ENCODE measurements around the gene CTNNA3. TPM values are rescaled to one million over a fixed set of nuclear protein-coding genes. Genes with fewer than 3 reads are reported as not detected.

Gene CTNNA3
- total RNA-seq, 4 donors from 2014 or later, result 0.68 to 75.2 (median 1.4) TPM

GRCh38 chr10:66242885-66243284, 1453.1 kb downstream of the CTNNA3 start:
- Histone ChIP-seq H3K27ac (no peak overlapping the region), H3K27me3 (no peaks in the 10 kb centered on the region), H3K4me3 (no peak overlapping the region), H3K4me1 (no peaks in the 10 kb centered on the region), H3K9me3 (no peaks in the 10 kb centered on the region), H3K36me3 (no peaks in the 10 kb centered on the region)
- WGBS, 2 donors (ENCODE audit: low coverage in 1 of 2), result 60 to 87% methylated on average over 1 of the region's 1 CpG
- intact Hi-C loops (cut with DNase I; ENCODE audit: low total_unique reads), result no loop called here
- in situ Hi-C loops (cut with MboI; ENCODE audit: low pct_ligation_motif_present in 1 of 4, low pct_unique_long_range_greater_than_20kb in 1 of 4, low sequenced_read_pairs in 3 of 4), result no loop called here
- no peak for DNase-seq
- TF ChIP-seq POLR2AphosphoS5 (IDR thresholded peaks at IDR 0.05) (no peak), POLR2A (IDR thresholded peaks at IDR 0.05) (no peak)

DNA sequence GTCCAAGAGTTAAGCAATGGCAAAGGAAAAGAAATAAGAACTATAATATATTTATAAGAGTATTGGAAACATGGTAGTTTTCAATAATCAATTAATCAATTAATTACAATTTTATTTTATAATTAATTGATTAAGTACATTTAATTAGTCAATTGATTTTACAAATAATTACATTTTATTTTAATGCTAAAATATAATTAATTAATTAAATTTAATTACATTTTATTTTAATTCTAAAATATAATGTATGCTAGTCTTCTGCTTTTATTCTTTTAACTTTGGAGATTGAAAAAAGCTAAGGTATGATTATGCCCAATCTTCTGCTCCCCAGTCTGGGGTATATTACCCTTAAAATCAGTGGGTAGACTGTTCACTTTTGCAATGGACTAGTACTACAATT, 1456.9 kb downstream of the CTNNA3 start:
- Histone ChIP-seq H3K36me3 (no peaks in the 10 kb centered on the region), H3K4me1 (no peaks in the 10 kb centered on the region), H3K27ac (no peak overlapping the region), H3K27me3 (no peaks in the 10 kb centered on the region), H3K4me3 (no peak overlapping the region), H3K9me3 (no peaks in the 10 kb centered on the region)
- DNase-seq, result no peak
- in situ Hi-C loops (cut with MboI; ENCODE audit: low pct_ligation_motif_present in 1 of 4, low pct_unique_long_range_greater_than_20kb in 1 of 4, low sequenced_read_pairs in 3 of 4) (no loop called here), intact Hi-C loops (cut with DNase I; ENCODE audit: low total_unique reads) (no loop called here)
- TF ChIP-seq, protein P1, sequence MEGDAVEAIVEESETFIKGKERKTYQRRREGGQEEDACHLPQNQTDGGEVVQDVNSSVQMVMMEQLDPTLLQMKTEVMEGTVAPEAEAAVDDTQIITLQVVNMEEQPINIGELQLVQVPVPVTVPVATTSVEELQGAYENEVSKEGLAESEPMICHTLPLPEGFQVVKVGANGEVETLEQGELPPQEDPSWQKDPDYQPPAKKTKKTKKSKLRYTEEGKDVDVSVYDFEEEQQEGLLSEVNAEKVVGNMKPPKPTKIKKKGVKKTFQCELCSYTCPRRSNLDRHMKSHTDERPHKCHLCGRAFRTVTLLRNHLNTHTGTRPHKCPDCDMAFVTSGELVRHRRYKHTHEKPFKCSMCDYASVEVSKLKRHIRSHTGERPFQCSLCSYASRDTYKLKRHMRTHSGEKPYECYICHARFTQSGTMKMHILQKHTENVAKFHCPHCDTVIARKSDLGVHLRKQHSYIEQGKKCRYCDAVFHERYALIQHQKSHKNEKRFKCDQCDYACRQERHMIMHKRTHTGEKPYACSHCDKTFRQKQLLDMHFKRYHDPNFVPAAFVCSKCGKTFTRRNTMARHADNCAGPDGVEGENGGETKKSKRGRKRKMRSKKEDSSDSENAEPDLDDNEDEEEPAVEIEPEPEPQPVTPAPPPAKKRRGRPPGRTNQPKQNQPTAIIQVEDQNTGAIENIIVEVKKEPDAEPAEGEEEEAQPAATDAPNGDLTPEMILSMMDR (IDR thresholded peaks at IDR 0.05), result no peak
- TF ChIP-seq EP300 (IDR thresholded peaks at IDR 0.05; ENCODE audit: low read depth) (no peak), POLR2AphosphoS5 (IDR thresholded peaks at IDR 0.05) (no peak), POLR2A (IDR thresholded peaks at IDR 0.05) (no peak)

GRCh38 chr10:66238343-66238742, 1457.7 kb downstream of the CTNNA3 start:
- H3K4me1 ChIP-seq, result no peaks in the 10 kb centered on the region
- intact Hi-C loops (cut with DNase I; ENCODE audit: low total_unique reads) (no loop called here), in situ Hi-C loops (cut with MboI; ENCODE audit: low pct_ligation_motif_present in 1 of 4, low pct_unique_long_range_greater_than_20kb in 1 of 4, low sequenced_read_pairs in 3 of 4) (no loop called here)
- H3K36me3 ChIP-seq, result no peaks in the 10 kb centered on the region
- no peaks in the 10 kb centered on the region for H3K9me3 ChIP-seq
- DNase-seq, result no peak
- TF ChIP-seq, protein P1 (IDR thresholded peaks at IDR 0.05), result no peak
- no peak for TF ChIP-seq EP300 (IDR thresholded peaks at IDR 0.05; ENCODE audit: low read depth)
- no peak for TF ChIP-seq POLR2A (IDR thresholded peaks at IDR 0.05)
- TF ChIP-seq POLR2AphosphoS5 (IDR thresholded peaks at IDR 0.05), result no peak
- no peak overlapping the region for H3K4me3 ChIP-seq
- no peaks in the 10 kb centered on the region for H3K27me3 ChIP-seq
- WGBS, 2 donors (ENCODE audit: low coverage in 1 of 2), result 82 to 83% methylated on average over 2 of the region's 2 CpGs
- H3K27ac ChIP-seq, result no peak overlapping the region

- Histone ChIP-seq H3K4me3 (no peak overlapping the region), H3K9me3 (no peaks in the 10 kb centered on the region), H3K27ac (no peak overlapping the region), H3K4me1 (no peaks in the 10 kb centered on the region), H3K36me3 (no peaks in the 10 kb centered on the region), H3K27me3 (no peaks in the 10 kb centered on the region)
- intact Hi-C loops (cut with DNase I; ENCODE audit: low total_unique reads) (no loop called here), in situ Hi-C loops (cut with MboI; ENCODE audit: low pct_ligation_motif_present in 1 of 4, low pct_unique_long_range_greater_than_20kb in 1 of 4, low sequenced_read_pairs in 3 of 4) (no loop called here)
- no peak for TF ChIP-seq POLR2A (IDR thresholded peaks at IDR 0.05)
- TF ChIP-seq, protein P1 (IDR thresholded peaks at IDR 0.05), result no peak
- no peak for TF ChIP-seq EP300 (IDR thresholded peaks at IDR 0.05; ENCODE audit: low read depth)
- no peak for TF ChIP-seq POLR2AphosphoS5 (IDR thresholded peaks at IDR 0.05)
- DNase-seq, result no peak
- WGBS, 2 donors (ENCODE audit: low coverage in 1 of 2), result 85 to 92% methylated on average over 2 to 4 of the region's 4 CpGs
Observed at GRCh38 chr10:66234872-66235271, 1461.1 kb downstream of the CTNNA3 start.

- no peak overlapping the region for H3K4me3 ChIP-seq
- peaks cover 0 to 6% of the 10 kb centered on the region in 2 donors for H3K9me3 ChIP-seq
- no peaks in the 10 kb centered on the region for H3K4me1 ChIP-seq
- no peaks in the 10 kb centered on the region for H3K27me3 ChIP-seq
- in situ Hi-C loops (cut with MboI; ENCODE audit: low pct_ligation_motif_present in 1 of 4, low pct_unique_long_range_greater_than_20kb in 1 of 4, low sequenced_read_pairs in 3 of 4) (no loop called here), intact Hi-C loops (cut with DNase I; ENCODE audit: low total_unique reads) (no loop called here)
- TF ChIP-seq POLR2AphosphoS5 (IDR thresholded peaks at IDR 0.05), result no peak
- no peak for TF ChIP-seq POLR2A (IDR thresholded peaks at IDR 0.05)
- TF ChIP-seq, protein P1 (IDR thresholded peaks at IDR 0.05), result no peak
- TF ChIP-seq EP300 (IDR thresholded peaks at IDR 0.05; ENCODE audit: low read depth), result no peak
- H3K27ac ChIP-seq, result no peak overlapping the region
- DNase-seq, result no peak
- no peaks in the 10 kb centered on the region for H3K36me3 ChIP-seq
Observed at GRCh38 chr10:66228887-66229286, 1467.1 kb downstream of the CTNNA3 start.
